ENCODE data around the gene GPR35.

GRCh38 chr2:240605867-240606743 is 19.2 kb upstream of the GPR35 start:
- no peak for TF ChIP-seq CTCF (IDR thresholded peaks at IDR 0.05; ENCODE audit: insufficient read depth, low read length)
- no peak for TF ChIP-seq POLR2AphosphoS5 (IDR thresholded peaks at IDR 0.05; ENCODE audit: low read depth)
- no peak for TF ChIP-seq REST (IDR thresholded peaks at IDR 0.05; ENCODE audit: insufficient replicate concordance, low read depth)

Data from HL-60 (cell line).